Measurements from ENCODE around the gene CHCHD3.

CHCHD3 gene

GRCh38 chr7:132770055-132770454 lies 311.8 kb downstream of the CHCHD3 start:
- no peak overlapping the region for H3K4me3 ChIP-seq (ENCODE audit: low read depth, low read length)
- H3K4me1 ChIP-seq (ENCODE audit: control insufficient read depth, insufficient read depth, low read length): no peaks in the 10 kb centered on the region
- TF ChIP-seq REST (tag by site-specific recombination; IDR thresholded peaks at IDR 0.05) (no peak), ZEB2 (tag by site-specific recombination; IDR thresholded peaks at IDR 0.05) (no peak), ZNF266 (tag by site-specific recombination; IDR thresholded peaks at IDR 0.05; ENCODE audit: low read depth) (no peak), ZNF701 (tag by site-specific recombination; IDR thresholded peaks at IDR 0.05) (no peak), ZNF449 (tag by site-specific recombination; IDR thresholded peaks at IDR 0.05) (no peak), ZBTB48 (tag by site-specific recombination; IDR thresholded peaks at IDR 0.05) (no peak), ZNF416 (tag by site-specific recombination; IDR thresholded peaks at IDR 0.05) (no peak), ZNF280C (tag by site-specific recombination; IDR thresholded peaks at IDR 0.05) (no peak)
- no peak overlapping the region for H3K27ac ChIP-seq (ENCODE audit: extremely low read depth, low read depth, low read length)
- ChIA-PET POLR2A (no interaction called here), CTCF (no interaction called here)
- H3K9me3 ChIP-seq (ENCODE audit: control insufficient read depth, insufficient read depth, low read depth, low read length): no peaks in the 10 kb centered on the region
- H3K36me3 ChIP-seq (ENCODE audit: control insufficient read depth in 2 of 2, insufficient read depth in 1 of 2, low read length in 2 of 2): no peaks in the 10 kb centered on the region

GRCh38 chr7:132769280-132769679 lies 312.6 kb downstream of the CHCHD3 start:
- H3K9me3 ChIP-seq (ENCODE audit: control insufficient read depth, insufficient read depth, low read depth, low read length): no peaks in the 10 kb centered on the region
- POLR2A ChIA-PET: no interaction called here
- no peaks in the 10 kb centered on the region for H3K36me3 ChIP-seq (ENCODE audit: control insufficient read depth in 2 of 2, insufficient read depth in 1 of 2, low read length in 2 of 2)
- CTCF ChIA-PET: no interaction called here
- H3K4me1 ChIP-seq (ENCODE audit: control insufficient read depth, insufficient read depth, low read length): no peaks in the 10 kb centered on the region
- no peak overlapping the region for H3K27ac ChIP-seq (ENCODE audit: extremely low read depth, low read depth, low read length)
- no peak overlapping the region for H3K4me3 ChIP-seq (ENCODE audit: low read depth, low read length)
- TF ChIP-seq ZNF26 (tag by site-specific recombination; IDR thresholded peaks at IDR 0.05): no peak
- TF ChIP-seq ZNF184 (tag by site-specific recombination; IDR thresholded peaks at IDR 0.05): peak; percentile 100
- TF ChIP-seq ZNF280D (tag by site-specific recombination; IDR thresholded peaks at IDR 0.05): 0 out of 2 replicates have a peak, but pooled peaks have one; percentile 48
